ENCODE results near the gene FMN2. TPM values are rescaled to one million over a fixed set of nuclear protein-coding genes. Genes with fewer than 3 reads are reported as not detected.

Gene FMN2
- total RNA-seq, 1 experiment from 2014 or later = 0.59 TPM

- Histone ChIP-seq H3K23ac (ENCODE audit: insufficient read length, low read depth, low read length) (no peak overlapping the region), H3K18ac (ENCODE audit: insufficient read length, low read depth, low read length) (no peak overlapping the region), H3K9ac (ENCODE audit: extremely low read depth, insufficient read length, low read length) (no peak overlapping the region), H4K8ac (replicated peaks; ENCODE audit: insufficient read length, low read depth, low read length) (no peak overlapping the region), H2AFZ (ENCODE audit: low read length) (no peak overlapping the region), H4K91ac (ENCODE audit: insufficient read length, low read depth, low read length) (no peak overlapping the region), H2BK120ac (ENCODE audit: low read depth, low read length, poor library complexity, severe bottlenecking) (no peak overlapping the region), H4K5ac (ENCODE audit: insufficient read length, low read depth, low read length) (no peak overlapping the region), H3K14ac (ENCODE audit: insufficient read depth, low read length) (no peak overlapping the region), H3K79me1 (ENCODE audit: insufficient read depth, low read depth, low read length, poor library complexity, severe bottlenecking) (no peaks in the 10 kb centered on the region), H2BK20ac (ENCODE audit: low read depth, low read length, poor library complexity, severe bottlenecking) (no peak overlapping the region), H3K56ac (ENCODE audit: insufficient read length, low read depth, low read length) (no peak overlapping the region), H4K20me1 (ENCODE audit: control insufficient read depth, insufficient read depth, insufficient read length) (no peaks in the 10 kb centered on the region), H3K23me2 (ENCODE audit: insufficient read length, low read depth, low read length, poor library complexity, severe bottlenecking) (no peaks in the 10 kb centered on the region), H2BK15ac (ENCODE audit: low read depth, low read length) (no peak overlapping the region), H3K4ac (ENCODE audit: low read depth, low read length) (no peak overlapping the region), H3K4me1 (ENCODE audit: insufficient read depth, low read length) (no peaks in the 10 kb centered on the region), H3T11ph (ENCODE audit: low read length) (no peak overlapping the region), H3K4me2 (ENCODE audit: insufficient read depth, insufficient read length, low read length) (no peak overlapping the region), H2BK12ac (ENCODE audit: insufficient read length, low read depth, low read length) (no peak overlapping the region), H3K9me3 (ENCODE audit: control insufficient read depth, low read depth, low read length) (no peaks in the 10 kb centered on the region), H3K79me2 (ENCODE audit: insufficient read depth, low read length) (no peaks in the 10 kb centered on the region), H2AK5ac (ENCODE audit: insufficient read length, low read length) (no peak overlapping the region), H2BK5ac (ENCODE audit: insufficient read length, low read length) (no peak overlapping the region), H3K27ac (ENCODE audit: insufficient read length, low read depth, low read length) (no peak overlapping the region), H3K27me3 (ENCODE audit: insufficient read depth, low read length) (no peaks in the 10 kb centered on the region)
- Mint-ChIP-seq H3K4me3 (no peak overlapping the region), H3K9me3 (no peaks in the 10 kb centered on the region), H3K36me3 (ENCODE audit: insufficient read depth in 1 of 3, low read depth in 3 of 3) (no peaks in the 10 kb centered on the region; a peak in 1 of 7 replicates), H3K27me3 (ENCODE audit: low read depth) (no peaks in the 10 kb centered on the region; the same call in 1 of the 2 replicates), H3K27ac (no peak overlapping the region), H3K4me1 (peaks cover 2 to 5% of the 10 kb centered on the region in 2 experiments; a peak in 2 of 4 replicates)
- WGBS (ENCODE audit: extremely low coverage, insufficient read length, low lambda C conversion rate) = no CpG with 5 or more reads among the region's 4 CpGs
- no peak for DNase-seq
- TF ChIP-seq CTCF (conservative IDR thresholded peaks at IDR 0.05) = no peak
Observed at GRCh38 chr1:240404286-240404685, 312.6 kb downstream of the FMN2 start.
